GM18498 (cell line): ENCODE results near the gene LRRC28.

Experiments used
- ATAC-seq: cut with Tn5 transposase; IDR thresholded peaks from one replicate; pipeline ENCODE4 v1.9.1; 2021; ENCODE audit warnings: mild to moderate bottlenecking, moderate library complexity; ENCODE audit not compliant: unreplicated experiment

Gene LRRC28

DNA sequence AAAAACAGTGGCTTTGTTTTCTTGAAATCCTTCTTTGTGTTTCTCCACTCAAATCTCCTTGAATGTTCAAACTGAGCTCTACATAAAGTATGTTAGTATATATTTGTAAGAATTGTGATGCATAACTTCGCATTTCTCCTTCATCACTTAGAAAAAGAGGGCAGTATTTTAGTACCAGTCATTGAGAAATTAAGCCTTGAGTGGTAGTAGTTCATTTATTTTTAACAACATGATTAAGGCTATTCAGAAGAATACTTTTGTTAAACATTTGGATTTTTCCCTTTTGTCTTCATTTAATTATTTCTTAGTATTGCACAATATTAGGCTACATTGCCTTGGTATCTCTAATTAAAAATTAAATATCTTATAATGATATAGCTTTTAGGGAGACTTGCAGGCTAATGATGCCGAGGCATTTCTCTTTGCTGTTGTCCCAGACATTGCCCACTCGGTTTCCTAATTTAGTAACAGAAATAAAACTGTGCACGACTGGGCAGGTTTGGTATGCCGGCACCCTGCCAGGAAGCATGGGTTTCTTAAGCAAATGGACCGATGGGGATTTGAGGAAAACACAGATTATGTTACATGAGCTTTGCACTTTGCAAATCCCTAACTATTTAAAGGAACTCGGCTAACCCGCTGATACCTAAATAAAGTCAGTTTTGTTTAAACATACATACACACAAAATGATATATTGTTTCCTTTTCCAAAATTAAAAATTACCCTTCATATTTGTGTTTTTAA, 54.7 kb downstream of the LRRC28 start:
- no peak for ATAC-seq

DNA sequence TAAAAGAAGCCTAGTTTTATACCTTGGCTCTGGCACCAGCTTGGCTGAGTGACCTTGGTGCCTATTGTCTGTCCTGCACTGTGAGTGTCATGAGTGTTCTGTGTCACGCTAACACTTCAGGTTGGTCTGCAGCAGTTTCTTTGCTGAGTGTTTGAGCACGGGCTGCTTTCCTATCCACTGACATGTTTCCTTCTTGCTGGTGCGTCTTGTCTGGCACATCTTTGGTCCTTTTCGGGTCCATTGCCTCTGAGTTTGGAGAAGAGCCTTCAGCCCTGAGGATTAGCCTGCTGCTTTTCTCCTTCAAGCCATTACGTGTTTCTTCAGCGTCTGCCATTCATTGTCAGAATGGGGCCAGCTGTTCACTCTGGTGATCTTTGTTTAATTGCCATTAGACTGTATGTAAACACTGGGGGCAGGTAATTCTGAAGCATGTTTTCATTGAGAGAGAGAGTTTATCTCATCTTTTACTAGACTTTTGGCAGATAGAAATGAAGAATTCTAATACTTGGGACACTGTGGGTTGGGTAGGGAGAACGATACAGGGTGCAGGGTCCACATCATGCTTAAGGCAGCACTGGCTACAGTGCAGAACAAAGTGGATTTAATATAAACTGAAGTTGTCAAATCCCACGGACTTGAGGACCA, 55.5 kb downstream of the LRRC28 start:
- ATAC-seq = no peak

DNA sequence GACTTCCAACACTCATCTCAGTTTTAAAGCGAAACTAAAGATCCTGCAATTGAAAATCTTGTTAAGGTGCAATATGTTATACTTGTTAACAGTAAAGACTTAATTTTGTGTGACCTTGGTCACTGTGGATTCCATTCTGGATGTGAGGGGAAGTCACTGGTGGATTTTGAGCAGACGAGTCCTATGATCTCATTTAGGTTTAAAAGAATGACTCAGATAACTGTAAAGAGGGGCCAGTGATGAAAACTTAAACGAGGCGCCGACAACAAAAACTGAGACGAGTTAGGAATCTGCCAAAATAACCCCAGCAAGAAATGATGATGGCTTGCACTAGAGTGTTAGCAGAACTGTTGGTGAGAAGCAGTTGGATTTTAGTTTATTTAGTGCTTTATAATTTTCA, 56.5 kb downstream of the LRRC28 start:
- no peak for ATAC-seq

DNA sequence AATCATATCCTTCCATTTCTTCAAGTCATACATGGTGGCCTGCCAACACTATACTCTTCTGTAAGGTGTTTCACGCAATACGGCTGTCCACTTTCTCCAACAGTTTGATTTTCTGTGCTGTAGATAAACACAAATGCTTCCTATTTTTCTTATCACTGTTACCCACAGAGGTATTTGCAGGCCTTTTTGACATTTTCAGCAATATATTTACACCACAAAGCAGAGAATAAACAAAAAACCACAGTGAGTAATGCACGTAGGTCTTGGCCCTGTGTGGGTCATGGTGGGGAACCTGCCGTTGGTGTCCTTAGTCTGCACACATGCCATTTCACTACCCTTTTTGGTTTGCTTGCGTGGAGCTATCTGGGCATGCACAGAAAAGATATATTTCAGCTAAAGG, 59.5 kb downstream of the LRRC28 start:
- no peak for ATAC-seq

DNA sequence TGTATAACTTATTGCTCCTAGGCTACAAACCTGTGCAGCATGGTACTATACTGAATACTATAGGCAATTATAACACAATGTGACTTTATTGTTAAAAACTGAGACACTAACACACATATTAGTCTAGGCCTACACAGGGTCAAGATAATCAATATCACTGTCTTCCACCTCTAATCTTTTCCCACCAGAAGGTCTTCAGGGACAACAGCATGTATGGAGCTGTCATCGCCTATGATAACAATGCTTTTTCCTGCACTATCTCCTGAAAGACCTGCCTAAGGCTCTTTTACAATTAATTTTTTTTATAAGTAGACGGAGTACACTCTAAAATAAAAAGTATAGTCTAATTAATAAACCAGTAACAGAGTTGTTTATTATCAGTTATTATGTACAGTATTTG, 60.9 kb downstream of the LRRC28 start:
- ATAC-seq = no peak

DNA sequence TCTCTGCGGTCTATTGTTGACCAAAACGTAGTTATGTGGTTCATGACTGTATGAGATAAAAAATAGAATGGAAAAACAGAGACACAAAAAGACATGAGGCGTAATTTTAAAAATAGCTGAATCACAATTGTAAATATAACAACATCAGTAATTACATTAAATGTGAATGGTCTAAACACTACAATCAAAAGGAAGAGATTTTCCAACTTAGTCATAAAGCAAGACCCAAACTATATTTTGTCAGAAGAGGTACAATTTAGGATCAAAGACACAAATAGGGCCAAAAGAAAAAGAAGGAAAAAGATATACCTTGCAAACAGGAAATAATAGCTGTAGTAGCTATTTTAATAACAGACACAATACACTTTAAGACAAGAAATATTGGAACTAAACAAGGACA, 61.5 kb downstream of the LRRC28 start:
- ATAC-seq = no peak

DNA sequence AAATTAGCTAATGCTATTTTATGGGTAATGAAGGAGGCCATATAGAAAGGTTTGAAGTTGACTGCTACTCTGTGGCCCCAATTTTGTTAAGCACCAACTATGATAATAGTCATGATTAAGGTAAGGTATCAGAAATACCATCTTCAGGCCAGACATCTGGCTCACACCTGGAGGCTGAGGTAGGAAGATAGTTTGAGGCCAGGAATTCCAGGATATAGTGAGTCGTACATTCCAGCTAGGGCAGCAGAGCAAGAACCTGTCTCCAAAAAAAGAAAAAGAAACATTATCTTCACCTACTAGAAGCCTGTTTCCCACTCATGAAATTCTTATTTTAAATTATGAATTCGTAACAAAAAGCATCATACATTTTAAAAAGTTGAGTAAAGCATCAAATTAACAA, 64.4 kb downstream of the LRRC28 start:
- no peak for ATAC-seq

DNA sequence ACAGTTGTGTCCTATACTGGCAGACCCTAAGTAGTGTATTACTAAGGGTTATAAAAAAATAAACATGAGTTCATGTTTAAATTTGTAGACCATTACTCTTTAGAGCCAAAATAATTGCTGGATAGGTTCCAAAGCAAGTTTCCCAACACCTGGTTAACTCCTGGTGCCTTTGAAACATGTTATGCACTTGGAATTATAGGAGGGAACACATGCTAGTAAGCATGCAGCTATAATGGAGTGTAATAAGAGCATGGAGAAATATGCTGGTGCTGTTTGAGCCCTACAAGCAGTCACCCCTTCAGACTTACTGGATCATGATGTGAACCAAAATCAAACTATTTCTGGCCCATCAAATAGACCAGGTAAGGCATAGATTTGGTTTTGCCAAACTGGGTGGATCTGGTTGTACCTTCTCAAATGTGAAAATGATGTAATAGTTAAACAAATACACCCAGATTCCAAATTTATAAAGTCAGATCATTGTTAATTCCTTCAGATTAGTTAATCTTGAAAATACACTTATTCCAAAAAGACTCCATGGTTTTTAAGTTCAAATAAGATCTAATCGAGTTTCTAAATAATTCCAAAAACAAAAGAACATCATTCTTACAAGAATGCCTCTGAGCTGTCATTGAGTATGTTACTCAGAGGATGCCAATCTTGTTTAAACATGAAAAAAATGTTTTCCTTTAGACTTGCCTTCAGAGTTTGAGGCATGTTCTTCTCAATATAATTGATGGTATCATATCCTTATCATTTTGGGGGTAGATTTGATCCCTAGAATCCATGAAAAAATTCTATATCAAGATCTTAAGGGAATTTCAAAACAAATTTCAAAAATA, 69.3 kb downstream of the LRRC28 start:
- ATAC-seq = no peak

DNA sequence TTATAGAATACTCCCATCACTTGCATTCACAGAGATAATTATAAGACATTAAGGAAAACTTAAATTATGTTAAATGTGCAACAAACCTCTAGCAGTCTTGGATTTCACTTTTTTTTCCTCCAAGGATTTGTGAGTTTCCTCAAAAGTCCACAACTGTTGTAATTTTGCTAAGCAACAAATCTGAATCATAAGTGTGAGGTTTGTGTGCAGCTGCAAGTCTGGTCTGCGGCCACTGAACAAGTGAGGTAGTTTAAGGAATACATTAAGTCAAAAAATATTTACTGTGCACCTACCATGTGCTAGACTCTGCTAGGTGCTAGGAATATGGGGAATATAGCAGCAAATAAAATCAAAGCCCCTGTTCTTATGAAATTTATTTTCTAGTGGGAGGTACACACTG, 70.2 kb downstream of the LRRC28 start:
- ATAC-seq = no peak

DNA sequence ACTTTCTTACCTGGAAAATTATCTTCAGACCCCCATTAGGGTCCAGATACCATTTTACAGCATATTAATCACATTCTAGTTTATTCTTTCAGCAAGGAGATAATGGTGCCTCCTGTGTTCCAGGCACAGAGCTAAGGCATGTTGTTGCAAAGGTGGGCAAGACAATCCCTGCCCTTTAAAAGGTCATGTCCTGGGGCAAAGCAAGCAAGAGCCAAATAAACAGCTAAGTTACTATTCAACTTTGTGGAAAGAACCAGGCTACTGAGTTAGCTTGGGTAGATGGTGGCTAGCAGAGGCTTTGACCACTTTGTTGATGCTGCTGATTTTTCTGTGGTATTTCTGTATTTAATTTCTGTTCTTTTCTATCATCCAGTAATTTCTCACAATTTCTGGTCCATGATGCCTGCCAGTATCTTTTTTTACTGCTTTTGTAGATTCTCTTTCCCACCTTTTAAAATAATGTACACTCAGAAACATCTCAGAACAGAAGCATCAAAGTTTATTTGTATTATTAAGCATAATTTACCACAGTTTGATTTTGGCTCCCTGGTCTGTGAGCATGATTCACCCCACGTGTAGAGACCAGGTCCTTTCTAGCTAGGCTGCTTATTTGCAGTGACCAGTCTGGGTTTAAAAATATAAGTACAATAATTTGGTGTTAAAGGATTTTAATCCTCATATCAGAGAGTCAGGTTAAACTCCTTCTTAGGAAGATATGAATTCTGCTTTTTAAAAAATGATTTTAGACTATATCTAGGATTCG, 71.5 kb downstream of the LRRC28 start:
- ATAC-seq = no peak

DNA sequence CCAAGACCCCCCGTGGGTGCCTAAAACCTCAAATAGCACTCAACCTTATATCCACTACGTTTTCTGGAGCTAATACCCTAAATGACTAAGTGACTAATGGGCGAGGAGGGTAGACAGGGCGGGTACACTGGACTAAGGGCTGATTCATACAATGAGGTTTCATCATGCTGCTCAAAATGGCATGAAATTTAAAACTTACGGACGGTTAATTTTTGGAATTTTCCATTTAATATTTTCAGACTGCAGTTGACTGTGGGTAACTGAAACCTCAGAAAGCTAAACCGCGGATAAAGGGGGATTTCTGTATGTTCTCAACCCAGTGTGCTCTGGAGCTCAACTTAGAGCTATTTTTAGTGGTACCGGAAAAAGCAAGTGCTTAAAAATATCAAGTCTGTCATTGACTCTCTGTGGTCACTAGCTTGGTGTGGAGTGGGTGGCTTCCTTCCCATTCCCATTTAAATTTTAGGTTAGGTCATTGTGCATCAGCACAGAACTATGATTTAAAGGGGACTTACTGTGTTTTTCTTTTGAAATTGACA, 72.9 kb downstream of the LRRC28 start:
- peak; percentile 76 for ATAC-seq

DNA sequence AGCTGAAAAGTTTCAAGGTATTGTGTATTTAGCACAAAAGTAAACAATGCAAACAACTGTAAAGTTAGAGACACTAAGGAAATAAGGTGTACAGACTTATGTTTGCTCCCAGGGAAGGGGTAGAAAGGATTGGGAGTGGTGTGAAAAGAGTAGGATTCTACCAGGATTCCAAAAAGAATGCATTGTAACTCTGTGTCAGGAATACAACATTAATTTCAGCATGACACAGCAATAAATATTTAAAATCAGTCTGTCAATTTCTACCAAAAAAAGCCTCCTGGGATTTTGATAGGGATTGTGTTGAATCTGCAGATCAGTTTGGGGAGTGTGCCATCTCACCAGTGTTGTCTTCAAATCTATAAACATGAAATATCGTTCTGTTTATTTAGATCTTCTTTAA, 73.4 kb downstream of the LRRC28 start:
- ATAC-seq = no peak

DNA sequence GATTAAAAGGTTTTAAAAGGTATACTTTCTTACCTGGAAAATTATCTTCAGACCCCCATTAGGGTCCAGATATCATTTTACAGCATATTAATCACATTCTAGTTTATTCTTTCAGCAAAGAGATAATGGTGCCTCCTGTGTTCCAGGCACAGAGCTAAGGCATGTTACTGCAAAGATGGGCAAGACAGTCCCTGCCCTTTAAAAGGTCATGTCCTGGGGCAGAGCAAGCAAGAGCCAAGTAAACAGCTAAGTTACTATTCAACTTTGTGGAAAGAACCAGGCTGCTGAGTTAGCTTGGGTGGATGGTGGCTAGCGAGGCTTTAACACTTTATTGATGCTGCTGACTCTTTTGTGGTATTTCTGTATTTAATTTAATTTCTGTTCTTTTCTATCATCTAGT, 75.0 kb downstream of the LRRC28 start:
- peak; percentile 37 for ATAC-seq

DNA sequence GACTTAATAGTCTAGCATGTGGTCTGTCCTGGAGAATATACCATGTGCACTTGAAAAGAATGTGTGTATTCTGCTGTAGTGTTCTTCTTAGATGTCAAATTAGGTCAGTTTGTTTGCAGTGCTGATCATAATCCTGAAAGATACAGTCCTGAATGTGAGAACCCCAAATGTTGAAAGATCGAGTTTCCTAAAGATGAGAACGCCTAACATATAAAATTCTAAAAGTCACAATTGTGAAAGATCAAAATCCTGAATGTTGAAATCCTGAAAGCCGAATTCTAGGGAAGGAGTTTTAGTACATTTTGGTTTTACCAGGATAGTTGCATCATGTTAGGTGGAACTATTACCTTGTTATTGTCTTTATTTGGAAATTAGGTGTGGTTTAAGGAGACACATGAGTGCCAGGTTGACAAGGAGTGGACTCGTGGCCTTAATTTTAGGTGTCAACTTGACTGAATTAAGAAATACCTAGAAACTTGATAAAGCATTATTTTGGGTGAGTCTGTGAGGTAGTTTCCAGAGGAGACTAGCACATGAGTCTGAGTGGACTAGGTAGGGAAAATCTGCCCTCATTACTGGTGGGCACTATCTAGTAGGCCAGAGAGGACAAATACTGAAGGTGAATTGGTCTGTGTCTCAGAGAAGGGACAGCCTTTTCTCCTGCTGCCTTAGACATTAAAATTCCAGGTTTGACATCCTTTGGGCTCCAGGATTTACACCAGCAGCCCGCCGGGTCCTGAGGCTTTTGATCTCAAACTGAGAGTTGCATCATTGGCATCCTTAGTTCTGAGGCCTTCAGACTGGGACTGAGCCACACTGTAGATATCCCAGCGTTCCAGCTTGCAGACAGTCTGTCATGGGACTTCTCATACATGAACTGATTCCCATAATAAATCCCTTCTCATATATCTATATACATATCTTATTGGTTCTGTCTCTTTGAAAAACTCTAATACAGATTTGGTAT, 77.1 kb downstream of the LRRC28 start:
- no peak for ATAC-seq

DNA sequence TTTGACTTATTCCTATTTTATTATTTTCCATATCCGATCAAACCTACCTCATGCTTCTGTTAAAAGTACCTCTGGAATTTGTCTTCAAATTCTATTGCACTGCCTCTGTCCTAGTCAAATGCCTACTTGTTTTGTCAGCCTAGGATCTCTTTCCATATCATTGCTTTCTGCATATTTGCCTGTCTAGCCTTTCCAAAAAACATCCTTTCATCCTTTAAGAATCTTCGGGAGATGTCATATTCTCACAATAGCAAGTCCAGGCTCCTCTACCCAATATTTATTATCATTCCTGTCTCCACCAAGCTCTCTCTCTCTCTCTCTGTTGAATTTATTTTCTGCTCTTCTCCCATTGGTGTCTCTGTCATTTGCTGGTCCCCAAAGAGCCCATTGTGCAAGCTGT, 80.1 kb downstream of the LRRC28 start:
- no peak for ATAC-seq

DNA sequence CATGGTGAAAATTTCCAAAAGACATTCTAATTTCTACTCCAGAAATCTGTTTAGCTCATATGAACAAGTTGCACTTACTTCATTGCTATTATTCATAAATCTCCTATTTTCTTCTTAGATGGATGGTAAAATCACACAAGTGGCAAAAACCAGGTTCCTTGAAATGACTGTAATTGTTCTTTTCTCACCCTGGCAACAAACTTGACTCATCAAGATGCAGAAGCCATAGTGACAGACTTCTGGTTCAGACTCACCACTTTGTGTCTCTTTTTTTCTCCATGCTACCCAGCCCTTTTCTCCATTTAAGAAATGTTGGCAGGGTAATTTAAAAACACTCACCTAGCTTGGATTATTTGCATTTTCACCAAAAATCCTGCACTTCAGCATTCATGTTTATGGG, 82.1 kb downstream of the LRRC28 start:
- no peak for ATAC-seq

DNA sequence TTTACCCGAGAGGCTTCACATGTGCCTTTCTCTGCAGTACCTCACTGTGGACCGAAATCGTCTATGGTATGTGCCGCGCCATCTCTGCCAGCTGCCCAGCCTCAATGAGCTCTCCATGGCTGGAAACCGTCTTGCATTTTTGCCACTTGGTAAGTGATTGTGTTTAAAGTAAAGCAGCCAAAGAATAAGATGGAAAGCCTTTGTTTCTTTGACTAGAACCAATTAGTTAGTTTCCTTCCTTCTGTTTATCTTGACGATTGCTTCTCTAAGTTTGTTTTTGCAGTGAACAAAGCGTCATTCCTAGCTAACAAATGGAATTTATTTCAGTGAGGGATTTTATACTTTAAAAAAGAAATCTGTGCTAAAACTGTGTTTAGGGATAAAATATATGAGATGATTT, 82.7 kb downstream of the LRRC28 start:
- no peak for ATAC-seq

DNA sequence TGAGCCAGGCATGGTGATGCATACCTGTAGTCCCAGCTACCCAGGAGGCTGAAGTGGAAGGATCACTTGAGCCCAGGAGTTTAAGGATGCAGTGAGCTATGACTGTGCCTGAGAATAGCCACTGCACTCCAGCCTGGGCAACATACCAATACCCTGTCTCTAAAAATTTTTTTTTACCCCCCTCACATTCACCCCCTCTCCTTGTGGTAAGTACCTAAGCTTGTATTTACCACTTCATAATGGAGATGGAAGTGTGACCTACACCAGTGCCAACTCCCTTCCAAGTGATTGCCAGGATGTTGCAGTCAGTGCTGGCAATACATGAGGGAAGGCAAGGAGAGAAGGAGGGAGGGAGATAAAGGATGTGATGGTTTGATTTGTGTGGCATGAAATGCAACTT, 84.2 kb downstream of the LRRC28 start:
- no peak for ATAC-seq

DNA sequence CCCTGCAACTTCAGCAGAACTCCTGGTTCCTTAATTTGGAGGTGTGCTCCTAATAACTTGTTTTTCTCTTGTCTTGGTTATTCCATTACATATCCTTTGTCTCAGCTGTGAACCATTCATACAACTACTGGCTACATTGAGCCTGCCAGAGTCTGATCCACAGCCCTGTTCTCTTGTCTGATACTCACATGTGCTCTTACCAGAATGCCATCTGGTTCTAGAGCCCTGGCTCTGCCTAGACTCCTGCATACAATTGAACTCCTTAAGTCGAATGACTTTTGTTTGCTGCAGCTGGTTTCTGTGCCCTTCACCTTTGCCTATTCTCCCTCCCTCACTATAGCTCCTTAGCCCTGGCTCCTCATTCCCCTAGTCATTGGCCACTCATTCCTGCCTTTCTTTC, 85.5 kb downstream of the LRRC28 start:
- ATAC-seq = no peak

DNA sequence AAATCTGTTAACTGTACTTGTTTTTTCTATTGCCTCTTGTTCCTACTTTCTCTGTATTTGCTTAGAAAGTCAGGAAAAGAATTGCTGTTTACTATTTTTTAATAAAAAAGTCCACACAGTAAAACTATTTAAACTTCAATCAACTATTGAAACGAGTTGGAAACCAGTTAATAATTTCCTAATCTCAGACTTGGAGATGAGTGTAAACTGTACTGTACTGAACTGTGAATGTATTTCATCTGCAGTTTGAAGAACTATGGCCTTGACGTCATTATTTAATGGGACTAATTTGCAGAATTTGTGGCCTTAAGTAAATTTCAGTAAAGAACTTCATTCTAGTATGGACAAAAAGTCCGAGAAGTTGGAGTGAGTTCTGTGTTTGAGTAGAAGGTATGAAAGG, 89.1 kb downstream of the LRRC28 start:
- no peak for ATAC-seq
